Erythroblast (primary cell): Measurements from ENCODE around the gene NUP43.
"Not testable (repeated sequence)": the region's sequence is repeated elsewhere in the genome, so short reads cannot be mapped to it uniquely, and the experiment has no call there.

ENCODE experiments used
- GATA1 ChIP-seq: IDR thresholded peaks from 2 replicates; pipeline ENCODE4 v1.6.1; 2011; ENCODE audit warnings: low read depth, mild to moderate bottlenecking, control low read depth, low read length, moderate library complexity
- POLR2A ChIP-seq: IDR thresholded peaks from 2 replicates; pipeline ENCODE4 v1.6.1; 2011; ENCODE audit warnings: mild to moderate bottlenecking, low read length

GRCh38 chr6:149753374-149753637 is 7.0 kb upstream of the NUP43 start:
- TF ChIP-seq POLR2A, GATA1: not testable (repeated sequence)
